GM23248 (cell line): Measurements from ENCODE around the gene OR2A25.

Experiments
- EZH2 ChIP-seq: fragments of 200-600 bp; sonication (generic); IDR thresholded peaks from 2 replicates; pipeline ENCODE4 v1.6.1; 2018; ENCODE audit warnings: antibody characterized with exemption, mild to moderate bottlenecking; ENCODE audit not compliant: insufficient read depth, poor library complexity, severe bottlenecking
- EZH2phosphoT487 ChIP-seq: fragments of 200-600 bp; sonication (generic); IDR thresholded peaks from 2 replicates; pipeline ENCODE4 v1.6.1; 2018; ENCODE audit warnings: antibody characterized with exemption, moderate library complexity, mild to moderate bottlenecking, low read depth; ENCODE audit not compliant: insufficient read depth

GRCh38 chr7:144074374-144074773, 4.8 kb downstream of the OR2A25 start:
- TF ChIP-seq EZH2phosphoT487 (no peak), EZH2 (no peak)
